ENCODE data around the gene NLGN4X.
"Not testable (repeated sequence)": the region's sequence is repeated elsewhere in the genome, so short reads cannot be mapped to it uniquely, and the experiment has no call there.

The NLGN4X gene

DNA sequence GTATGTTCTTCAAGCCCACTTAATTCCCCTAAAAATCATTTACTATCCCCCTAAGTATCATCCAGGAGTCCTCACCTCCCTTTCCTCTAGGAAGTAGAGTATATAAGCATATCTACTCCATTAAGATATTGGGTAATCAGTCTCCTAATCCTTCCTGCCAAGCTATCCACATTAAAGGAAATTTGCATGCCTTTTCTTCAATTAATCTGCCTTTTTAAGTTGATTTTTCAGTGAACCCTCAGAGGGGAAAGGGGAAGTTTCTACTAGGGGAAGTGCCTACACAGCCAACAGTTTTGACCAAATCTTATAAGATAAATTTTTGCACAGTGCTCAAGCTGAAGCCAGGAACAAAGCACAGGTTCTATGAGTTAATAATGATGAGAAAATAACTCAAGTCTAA is 222.8 kb downstream of the NLGN4X start:
- DNase-seq (ENCODE audit: low read depth in 2 of 2) = no peak

DNA sequence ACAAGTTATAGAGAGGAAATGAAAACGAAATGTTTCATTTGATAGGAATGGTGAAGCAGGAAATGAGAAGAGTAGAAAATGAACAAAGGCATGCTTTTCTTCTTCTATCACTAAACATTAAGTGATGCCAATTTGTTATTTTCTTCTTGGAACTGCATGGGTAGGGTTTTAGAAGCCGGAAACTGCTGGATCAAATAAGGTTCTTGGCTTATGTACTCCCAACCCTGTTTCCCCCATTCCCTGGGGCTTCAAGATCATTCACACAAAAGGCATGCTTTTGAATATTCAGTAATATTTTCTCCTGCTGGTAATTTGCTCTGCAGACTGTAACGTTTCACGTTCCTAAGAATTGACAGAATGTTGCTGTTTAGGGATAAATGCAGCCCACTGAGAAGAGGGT is 224.1 kb downstream of the NLGN4X start:
- DNase-seq (ENCODE audit: low read depth in 2 of 2) = no peak

DNA sequence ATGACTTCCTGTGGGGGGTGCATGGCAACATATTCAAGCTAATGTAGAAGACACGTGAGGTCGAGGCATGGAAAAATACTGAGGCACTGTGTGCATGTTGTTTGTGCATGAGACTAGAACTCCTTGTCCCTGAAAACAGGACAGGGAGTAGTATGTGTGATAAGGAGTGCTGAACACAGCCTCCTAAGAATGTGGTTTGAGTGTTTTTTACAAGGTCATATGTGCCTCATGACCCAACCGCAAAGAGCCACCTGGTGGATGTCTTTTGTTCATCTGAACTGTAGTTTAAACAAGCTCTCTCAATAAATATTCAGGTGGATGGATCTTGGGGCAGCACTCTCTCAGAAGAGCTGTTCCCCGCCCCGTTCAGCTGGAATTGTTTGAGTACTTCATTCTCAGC is 226.6 kb downstream of the NLGN4X start:
- no peak for DNase-seq (ENCODE audit: low read depth in 2 of 2)

DNA sequence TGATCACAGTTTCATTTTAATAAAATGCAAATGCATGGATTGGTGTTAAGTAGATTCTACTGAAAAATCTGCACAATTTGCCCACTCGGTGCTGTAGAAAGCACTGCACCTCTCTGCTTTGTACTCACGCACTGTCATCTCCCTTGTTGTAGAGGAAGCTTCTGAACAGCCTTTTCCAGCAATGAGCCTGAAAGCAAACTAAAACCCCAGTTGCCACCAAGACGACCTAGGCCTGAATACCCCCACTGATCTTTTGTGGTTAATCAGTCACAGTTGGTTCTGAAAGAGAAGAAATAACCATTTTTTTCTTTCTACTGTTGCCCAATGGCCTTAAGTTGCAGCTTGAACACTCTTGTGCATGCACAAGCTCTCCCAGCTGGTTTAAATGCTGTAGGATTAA is 229.8 kb downstream of the NLGN4X start:
- no peak for DNase-seq (ENCODE audit: low read depth in 2 of 2)

DNA sequence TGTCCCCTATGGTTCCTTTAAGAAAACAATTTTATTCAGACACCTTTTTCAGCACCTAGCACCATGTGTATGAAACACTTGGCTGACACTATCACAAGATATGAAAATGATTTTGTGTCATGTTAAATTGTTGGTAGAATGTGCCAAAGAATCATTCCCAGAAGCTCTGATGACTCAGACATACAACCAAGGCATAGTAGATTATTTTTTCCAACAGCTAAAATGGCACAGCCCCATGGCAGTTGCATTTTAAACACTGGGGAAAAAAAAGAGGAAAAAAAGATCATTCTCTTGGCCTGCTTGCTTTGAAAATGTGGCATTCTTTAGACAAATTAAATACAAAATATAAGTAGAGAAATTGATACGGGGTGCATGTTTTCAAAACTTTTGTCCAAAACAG is 230.2 kb downstream of the NLGN4X start:
- DNase-seq (ENCODE audit: low read depth in 2 of 2) = no peak

DNA sequence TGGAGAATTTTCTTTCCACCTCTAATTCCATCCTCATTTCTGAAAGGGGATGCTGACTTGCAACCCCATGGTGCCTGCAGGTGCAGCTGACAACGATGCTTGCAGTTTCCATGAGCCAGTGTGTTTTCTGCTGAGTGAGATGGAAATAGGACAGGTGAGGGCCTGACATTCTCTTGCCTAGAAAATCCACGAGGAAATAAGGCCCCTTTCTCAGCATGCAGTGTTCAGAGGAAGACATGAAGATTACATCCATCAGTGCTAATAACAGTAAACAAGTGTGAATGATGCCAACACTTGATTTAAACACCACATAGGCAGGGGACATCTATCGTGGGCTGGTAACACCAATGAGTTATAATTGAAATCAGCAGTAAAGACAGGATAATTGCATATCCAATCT is 237.3 kb downstream of the NLGN4X start:
- no peak for DNase-seq (ENCODE audit: low read depth in 2 of 2)

DNA sequence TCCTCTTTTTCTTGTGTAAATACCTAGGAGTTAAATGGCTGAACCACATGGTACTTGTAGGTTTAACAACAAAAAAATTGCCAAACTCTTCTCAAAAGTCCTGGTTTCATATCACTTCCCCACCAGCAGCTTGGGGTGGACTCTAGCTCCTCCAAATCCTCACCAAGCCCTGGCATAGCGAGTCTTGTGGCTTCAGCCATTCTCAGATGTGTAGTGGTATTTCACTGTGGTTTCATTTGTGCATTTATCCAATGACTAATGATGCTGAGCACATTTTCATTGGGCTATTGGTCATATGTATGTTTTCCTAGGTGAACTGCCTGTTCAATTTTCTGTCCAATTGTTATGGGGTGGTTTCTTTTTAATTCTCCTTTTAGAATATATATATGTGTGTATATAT is 249.3 kb downstream of the NLGN4X start:
- DNase-seq (ENCODE audit: low read depth in 2 of 2) = no peak

DNA sequence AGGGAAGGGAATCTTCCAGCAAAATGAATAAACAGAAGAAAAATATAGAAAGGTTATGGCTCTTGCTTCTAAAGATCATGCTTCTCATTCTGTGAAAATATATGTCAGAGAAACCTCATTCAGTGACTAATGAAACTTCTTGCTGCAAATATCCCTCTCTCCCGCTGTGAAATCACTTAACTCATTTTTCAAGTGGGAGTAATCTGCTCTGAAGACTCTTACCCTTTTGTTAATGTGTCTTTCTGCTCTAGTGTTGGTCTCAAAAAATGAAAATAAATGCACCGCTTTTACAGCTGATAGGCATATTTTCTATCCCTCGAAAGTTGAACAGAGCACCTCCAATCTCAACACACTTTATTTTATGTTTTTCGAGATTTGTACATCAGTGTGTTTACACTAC is 252.3 kb downstream of the NLGN4X start:
- DNase-seq (ENCODE audit: low read depth in 2 of 2) = no peak

DNA sequence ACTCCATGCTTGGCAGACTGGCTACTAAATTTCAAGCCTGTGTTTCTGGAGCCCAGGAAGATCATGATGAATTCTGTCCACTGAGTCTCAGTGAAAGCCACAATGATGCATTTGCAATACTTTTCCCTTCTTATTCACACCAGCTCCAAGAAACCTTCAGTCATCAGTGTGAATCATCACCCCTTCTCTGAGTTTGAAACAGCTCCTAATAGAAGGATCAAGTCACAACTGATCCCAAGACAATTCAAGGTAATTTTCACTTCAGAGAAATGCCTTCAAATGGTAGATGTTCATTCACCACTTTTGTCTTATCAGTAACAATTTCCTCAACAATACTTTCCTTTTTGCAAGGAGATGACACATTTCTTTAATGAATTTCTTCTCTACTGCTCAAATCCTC is 257.4 kb downstream of the NLGN4X start:
- DNase-seq (ENCODE audit: low read depth in 2 of 2) = no peak

DNA sequence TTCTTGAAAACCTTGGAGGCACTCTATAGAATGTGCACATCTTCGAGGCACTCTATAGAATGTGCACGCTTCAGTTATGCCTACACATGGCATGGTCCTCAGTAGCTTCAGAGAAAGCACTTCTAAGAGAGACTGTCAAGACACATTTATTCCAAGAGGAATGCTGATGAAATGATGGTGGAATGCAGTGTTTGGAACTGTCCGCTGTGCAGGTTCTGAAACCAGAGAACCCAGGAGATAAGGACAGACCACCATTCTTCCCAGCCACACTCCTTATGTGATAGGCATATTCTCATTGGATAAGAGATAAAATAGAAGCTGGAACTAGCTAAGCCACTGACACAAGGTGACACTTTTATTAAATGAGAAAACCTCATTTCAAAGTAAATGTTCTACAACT is 263.3 kb downstream of the NLGN4X start:
- no peak for DNase-seq (ENCODE audit: low read depth in 2 of 2)

DNA sequence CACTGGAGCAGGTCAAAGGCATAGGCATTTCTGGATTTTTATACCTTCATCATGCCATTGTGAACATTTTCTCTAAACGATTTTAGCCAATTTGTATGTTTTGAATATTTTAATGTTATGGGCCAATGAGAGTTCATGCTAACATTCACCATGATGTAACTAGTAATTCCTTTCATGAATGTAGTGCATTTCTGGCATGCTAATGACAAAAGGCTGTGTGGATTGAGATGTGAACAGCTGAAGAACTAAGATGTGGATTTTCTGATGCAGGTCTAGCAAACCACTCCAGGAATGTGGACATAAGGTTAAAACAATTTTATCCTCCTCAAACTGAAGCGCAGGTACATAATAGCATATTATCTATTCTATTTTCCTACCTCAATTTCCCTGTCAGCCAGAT is 269.4 kb downstream of the NLGN4X start:
- no peak for DNase-seq (ENCODE audit: low read depth in 2 of 2)

DNA sequence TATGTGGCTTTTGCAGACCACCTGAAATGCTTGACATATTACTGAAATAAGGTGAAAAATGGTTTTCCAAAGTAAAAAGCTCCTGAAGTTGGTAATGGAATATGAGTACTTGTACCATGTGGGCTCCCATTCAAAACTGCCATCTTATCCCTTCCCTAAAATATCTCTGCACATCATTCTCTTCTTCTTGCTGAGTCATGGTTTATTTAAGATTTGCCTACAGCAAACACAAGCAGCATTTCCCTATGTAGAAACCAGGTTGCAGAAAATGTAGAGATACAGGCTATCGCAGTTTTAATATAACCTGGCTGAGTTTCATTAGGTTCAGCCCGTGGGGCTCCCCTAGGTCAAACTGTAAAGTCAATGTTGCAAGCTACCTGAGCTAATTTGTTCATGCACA is 270.1 kb downstream of the NLGN4X start:
- no peak for DNase-seq (ENCODE audit: low read depth in 2 of 2)

DNA sequence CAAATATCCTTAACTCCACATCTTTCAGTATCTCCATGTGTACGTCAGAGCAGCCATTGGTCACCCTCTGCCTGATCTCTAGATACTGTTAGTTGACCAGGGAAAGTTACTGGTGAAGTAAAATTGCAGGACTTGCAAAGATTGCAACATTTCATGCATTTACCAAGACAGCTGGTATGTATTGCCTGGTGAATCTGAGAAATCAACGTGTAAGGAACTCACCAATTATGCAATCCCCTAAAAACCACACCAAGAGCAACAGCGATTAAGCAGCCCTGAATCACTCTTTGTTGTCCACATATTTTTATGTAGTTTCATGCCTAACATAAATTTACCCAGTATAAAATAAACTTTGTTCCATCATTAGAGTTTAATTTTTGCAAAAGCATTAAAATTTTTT is 271.2 kb downstream of the NLGN4X start:
- DNase-seq (ENCODE audit: low read depth in 2 of 2) = no peak

DNA sequence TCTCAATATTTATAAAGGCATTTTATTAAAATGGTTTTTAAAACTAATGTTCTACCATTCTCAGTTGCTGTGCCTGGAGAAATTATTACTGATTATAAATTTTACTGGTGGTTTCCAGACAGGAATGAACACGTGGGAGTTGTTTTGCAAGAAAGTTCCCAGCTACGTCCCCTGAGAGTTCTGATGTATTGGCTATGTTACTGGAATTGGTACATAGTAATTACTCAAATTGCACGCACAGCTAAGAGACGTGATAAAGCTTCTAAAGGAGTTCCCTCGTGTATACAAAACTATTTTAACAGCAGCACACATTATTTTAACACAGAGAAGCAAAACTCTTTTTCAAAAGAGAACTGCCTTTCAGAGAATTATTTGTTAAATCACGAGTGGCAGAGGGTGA is 292.2 kb downstream of the NLGN4X start:
- DNase-seq (ENCODE audit: low read depth in 2 of 2) = no peak

DNA sequence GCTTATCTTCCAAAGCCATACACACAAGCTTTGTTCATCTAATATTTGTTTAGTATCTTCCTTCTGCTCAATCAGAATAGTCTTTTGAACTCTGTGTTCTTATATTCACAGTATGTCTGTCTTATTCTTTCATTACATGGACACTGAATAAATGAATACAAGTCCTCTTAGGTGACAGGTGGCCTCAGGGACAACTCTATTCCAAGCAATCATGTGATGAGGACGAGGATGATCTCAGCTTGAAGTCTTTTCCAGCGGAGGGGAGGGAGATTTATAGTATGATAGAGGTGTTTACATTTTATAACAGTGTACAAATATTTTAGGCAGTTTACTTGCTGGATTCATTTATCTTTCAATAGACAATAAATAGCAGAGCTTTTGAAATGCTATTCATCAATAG is 300.4 kb downstream of the NLGN4X start:
- DNase-seq (ENCODE audit: low read depth in 2 of 2) = no peak

DNA sequence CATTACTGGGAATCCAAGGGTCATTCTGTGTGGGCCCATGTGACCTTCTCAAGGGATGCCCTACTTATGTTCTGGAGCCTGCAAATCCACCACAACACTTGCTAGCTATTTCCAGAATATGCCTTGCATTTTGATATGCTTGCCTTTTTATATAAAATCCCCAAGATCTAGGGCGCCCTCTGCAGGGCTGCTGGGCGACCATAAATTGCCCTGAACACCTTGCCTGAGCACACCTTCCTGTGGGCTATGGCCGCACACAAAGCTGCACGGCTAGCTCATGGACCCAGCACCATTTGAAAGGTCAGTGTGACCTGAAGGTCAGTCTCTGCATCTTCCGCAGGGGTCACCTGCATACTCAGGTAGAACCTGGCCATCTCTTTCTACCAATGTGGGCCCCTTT is 311.7 kb downstream of the NLGN4X start:
- no peak for DNase-seq (ENCODE audit: low read depth in 2 of 2)

DNA sequence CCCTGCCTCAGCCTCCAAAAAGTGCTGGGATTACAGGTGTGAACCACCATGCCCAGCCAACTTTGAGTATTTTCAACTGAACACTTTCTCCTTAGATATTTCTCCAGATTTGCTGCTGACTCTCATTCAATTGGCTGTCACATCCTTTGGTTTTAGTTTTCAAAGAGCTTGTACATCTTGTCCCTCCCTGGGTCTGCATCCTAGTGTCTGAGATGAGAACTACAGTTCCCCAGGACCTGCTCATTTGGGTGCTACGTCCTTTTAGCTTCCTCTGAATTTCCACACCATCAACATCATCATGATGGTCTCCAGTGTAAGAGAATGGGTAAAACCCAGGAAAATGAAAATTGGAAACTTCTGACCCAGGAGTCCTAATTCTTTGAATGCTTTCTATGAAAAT is 312.9 kb downstream of the NLGN4X start:
- DNase-seq (ENCODE audit: low read depth in 2 of 2) = no peak

DNA sequence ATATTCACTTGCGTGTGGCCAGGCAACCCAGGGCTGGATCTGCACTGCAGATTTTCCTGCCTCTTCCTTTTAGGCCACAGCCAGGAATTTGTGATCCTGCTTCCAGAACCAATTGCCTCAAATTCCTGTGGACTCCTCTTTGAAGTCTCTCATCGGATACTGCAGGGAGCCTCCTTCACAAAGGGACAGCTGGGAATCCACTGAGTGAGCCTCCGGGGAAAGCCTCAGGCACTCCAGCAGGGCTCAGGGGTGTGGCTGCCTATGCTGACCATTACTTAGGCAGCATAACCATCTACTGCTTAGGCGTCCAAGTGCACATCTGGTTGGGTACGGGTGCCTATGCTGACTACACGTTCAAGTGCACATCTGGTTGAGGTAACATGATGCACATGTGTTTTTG is 321.5 kb downstream of the NLGN4X start:
- no peak for DNase-seq (ENCODE audit: low read depth in 2 of 2)

DNA sequence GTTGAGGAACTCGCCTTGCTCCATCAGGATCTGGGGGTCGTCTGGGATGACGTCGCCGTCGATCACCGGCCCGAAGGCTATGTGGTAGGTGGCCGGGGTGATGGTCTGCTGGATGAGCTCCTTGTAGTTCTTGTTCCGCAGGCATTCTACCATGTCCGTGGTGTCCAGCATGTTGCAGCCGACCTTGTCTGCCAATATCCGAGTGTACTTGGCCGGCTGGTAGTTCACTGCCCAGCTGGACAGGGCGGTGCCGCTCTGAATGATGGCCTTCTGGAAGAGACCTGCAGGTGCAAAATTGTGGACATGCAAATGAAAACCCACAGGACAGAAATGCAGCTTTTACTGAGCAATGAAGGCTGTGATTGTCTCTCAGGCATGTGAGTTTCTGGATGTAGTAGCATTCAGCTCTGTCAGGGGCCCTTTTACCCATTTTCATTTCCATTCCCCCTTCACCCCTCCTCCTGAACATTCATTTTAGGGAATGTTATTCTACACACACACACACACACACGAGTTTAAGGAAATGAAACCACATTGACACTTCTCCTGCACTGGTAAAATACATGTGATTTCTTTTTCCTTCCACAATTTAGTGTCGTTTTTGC is 325.0 kb downstream of the NLGN4X start:
- not testable (repeated sequence) for DNase-seq (ENCODE audit: low read depth in 2 of 2)

DNA sequence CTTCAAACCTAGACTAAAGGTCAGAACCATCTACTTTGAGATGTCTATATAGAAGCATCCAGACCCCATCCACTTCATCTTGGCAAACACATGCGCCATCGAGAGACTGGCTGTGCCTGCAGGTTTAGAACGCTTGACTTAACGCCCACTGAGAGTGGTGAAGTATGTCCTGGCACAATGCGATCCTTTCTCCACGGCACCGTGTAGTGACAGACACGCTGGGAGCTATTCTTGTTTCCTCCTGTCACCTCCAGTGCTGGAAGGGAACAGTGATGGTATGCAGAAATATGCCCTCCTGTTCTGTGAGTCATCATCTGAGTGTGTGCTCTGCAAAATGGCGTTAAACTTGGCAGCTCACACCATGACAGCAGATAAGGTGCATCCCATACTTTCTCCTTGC is 330.2 kb downstream of the NLGN4X start:
- DNase-seq (ENCODE audit: low read depth in 2 of 2) = no peak

DNA sequence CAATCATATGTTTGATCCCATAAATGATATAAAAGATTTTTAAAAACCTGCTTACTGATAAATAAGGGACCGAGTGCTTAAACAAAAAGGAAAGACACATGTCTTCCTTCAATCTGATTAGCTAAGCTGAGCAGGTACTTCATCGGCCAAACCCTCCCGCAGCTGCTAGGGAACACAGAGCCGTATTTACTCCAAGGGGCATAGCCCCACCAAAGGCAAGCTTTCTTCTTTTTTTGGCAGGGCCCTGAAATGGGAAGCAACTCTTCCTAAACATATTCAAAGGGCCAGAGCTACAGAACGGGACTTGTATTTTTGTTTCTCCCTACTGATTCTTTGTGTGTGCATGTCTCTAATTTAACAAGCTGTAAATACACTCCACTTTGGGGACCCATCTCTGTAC is 337.3 kb downstream of the NLGN4X start:
- no peak for DNase-seq (ENCODE audit: low read depth in 2 of 2)

DNA sequence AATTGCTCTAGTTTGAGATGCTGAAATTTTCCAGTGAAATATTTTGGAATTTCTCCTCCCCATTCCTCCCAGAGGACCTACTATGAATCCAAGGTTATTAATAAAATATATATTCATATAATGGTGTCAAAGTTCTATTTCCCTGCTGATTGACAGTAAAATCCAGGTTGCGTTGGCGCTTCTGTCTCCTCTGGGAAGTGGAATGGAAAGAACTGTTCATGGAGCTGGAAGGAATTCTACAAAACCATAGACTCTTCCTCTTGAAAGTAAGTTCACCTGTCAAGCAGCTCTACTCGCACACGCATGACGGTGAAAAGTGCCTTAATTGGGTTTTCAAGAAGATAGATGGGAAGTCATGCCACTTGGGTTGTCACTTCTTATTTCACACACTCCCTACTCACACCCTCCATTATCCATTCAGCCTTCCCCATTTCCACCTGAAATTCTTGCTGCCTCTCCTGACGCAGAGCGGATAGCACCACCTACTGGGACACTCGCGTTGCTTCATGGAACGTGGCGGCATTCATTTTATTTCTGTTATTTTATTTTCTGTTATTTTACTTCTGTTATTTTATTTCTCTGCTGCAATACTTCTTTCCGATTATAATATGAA is 351.6 kb downstream of the NLGN4X start:
- no peak for DNase-seq (ENCODE audit: low read depth in 2 of 2)

DNA sequence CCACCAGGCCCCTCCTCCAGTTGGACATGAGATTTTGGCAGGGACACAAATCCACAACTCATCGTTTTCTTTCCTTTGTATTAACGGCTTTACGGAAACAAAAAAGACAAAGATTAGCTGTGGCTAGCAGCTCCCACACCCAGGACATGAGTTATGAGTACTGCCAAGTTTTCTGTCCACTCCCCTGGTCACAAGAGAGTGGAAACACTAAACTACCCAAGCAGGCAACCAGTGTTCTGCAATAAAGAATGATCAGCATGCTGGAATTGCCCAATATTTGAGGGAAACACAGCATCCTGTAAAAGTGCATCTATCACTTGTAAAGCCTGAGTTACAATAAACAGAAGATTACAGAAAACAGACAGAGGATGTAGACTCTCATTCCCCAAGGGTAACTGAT is 358.4 kb downstream of the NLGN4X start:
- no peak for DNase-seq (ENCODE audit: low read depth in 2 of 2)

DNA sequence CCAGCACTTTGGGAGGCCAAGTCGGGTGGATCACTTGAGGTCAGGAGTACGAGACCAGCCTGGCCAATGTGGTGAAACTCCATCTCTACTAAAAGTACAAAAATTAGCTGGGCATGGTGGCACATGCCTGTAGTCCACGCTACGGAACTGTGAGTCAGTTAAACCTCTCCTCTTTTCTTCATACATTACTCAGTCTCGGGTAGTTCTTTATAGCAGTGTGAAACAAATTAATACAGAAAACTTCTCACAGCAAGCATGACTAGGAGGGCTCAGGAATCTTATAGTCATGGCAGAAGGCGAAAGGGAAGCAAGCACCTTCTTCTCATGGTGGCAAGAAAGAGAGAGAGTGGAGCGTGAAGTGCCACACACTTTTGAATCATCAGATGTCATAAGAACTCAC is 358.9 kb downstream of the NLGN4X start:
- no peak for DNase-seq (ENCODE audit: low read depth in 2 of 2)
